Measurements from ENCODE around the gene GANAB. TPM values are rescaled to one million over a fixed set of nuclear protein-coding genes. Genes with fewer than 3 reads are reported as not detected.
A peak's percentile ranks its signal among the peaks of the same experiment; 100 is the strongest.
"Not testable (repeated sequence)": the region's sequence is repeated elsewhere in the genome, so short reads cannot be mapped to it uniquely, and the experiment has no call there.

Gene GANAB
- total RNA-seq, 4 donors from 2014 or later = 72.0 to 118 (median 91.4) TPM

DNA sequence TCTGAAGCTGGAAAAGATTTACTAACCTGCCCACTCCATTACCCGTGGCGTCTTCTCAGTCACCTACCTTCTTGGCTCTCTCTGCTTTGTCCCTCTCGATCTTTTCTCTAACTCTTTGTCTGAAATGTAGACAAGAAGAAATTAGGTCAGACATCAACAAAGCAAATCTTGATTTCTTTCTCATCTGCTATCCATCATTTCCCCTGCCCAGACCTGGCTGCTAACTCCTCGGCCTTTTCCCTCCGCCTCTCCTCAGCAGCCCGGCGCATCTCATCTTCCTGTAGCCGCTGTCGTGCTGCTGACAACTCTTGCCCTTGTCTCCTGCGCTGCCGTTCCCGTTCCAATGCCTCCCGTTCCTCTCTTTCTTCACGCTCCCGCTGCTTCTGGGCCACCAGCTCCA lies 31.3 kb upstream of the GANAB start:
- WGBS, 2 donors = 77% methylated on average over 15 of the region's 15 CpGs

DNA sequence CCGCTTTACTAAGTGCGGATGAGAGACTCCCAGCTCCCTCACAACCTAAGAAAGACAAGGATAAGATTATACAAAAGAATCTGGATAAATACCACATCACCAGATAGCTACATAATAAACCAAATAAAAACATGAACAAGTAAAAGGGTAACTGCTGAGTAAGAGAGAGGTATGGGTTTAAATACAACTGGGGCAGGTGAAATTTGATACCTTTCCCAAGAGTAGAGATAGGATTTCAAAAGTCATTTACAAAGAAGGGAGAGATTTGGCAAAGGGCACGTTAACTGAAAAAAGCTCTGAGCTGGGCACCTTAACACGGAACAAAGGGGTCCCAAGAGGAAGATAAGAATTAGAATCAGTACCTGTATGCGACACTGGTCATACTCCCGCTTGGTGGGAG lies 30.7 kb upstream of the GANAB start:
- no peak overlapping the region for H3K4me3 ChIP-seq (ENCODE audit: low read depth, poor library complexity, severe bottlenecking)
- 75 to 82% methylated on average over 6 of the region's 6 CpGs for WGBS, 2 donors
- TF ChIP-seq POLR2A (IDR thresholded peaks at IDR 0.05) = no peak
- TF ChIP-seq, protein P1, sequence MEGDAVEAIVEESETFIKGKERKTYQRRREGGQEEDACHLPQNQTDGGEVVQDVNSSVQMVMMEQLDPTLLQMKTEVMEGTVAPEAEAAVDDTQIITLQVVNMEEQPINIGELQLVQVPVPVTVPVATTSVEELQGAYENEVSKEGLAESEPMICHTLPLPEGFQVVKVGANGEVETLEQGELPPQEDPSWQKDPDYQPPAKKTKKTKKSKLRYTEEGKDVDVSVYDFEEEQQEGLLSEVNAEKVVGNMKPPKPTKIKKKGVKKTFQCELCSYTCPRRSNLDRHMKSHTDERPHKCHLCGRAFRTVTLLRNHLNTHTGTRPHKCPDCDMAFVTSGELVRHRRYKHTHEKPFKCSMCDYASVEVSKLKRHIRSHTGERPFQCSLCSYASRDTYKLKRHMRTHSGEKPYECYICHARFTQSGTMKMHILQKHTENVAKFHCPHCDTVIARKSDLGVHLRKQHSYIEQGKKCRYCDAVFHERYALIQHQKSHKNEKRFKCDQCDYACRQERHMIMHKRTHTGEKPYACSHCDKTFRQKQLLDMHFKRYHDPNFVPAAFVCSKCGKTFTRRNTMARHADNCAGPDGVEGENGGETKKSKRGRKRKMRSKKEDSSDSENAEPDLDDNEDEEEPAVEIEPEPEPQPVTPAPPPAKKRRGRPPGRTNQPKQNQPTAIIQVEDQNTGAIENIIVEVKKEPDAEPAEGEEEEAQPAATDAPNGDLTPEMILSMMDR (IDR thresholded peaks at IDR 0.05) = no peak
- DNase-seq (ENCODE audit: low spot score in 2 of 2) = no peak
- intact Hi-C loops (cut with DNase I; ENCODE audit: low total_unique reads) = no loop called here

More for the DNA sequence above, 31.3 kb upstream of the GANAB start:
- DNase-seq (ENCODE audit: low spot score in 2 of 2) = no peak
- intact Hi-C loops (cut with DNase I; ENCODE audit: low total_unique reads) = no loop called here
- H3K4me3 ChIP-seq (ENCODE audit: low read depth, poor library complexity, severe bottlenecking) = no peak overlapping the region
- TF ChIP-seq, protein P1 (IDR thresholded peaks at IDR 0.05) = no peak
- TF ChIP-seq POLR2A (IDR thresholded peaks at IDR 0.05) = no peak

DNA sequence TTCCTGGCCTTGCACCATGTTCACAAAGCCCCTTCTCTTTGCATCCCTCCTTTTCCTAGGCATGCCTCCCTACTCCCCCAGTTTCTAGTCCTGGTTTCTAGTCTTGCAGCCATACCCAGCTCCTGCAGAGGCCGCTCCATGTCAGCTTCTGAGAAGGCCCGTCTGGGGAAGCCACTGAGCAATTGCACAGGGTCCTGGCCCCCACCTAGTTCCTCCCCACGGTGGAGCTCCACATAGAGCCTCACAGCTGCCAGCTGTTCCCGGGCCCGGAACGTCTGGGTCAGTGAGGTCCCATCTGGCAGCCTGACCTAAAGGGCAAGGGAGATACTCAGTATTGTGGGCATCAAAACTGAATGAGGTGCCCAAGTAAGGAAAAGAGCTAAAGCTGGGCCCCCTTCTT lies 30.3 kb upstream of the GANAB start:
- TF ChIP-seq, protein P1 (IDR thresholded peaks at IDR 0.05) = no peak
- TF ChIP-seq POLR2A (IDR thresholded peaks at IDR 0.05) = no peak
- no peak overlapping the region for H3K4me3 ChIP-seq (ENCODE audit: low read depth, poor library complexity, severe bottlenecking)
- WGBS, 2 donors = 53 to 56% methylated on average over 6 of the region's 6 CpGs
- intact Hi-C loops (cut with DNase I; ENCODE audit: low total_unique reads) = no loop called here
- no peak for DNase-seq (ENCODE audit: low spot score in 2 of 2)

DNA sequence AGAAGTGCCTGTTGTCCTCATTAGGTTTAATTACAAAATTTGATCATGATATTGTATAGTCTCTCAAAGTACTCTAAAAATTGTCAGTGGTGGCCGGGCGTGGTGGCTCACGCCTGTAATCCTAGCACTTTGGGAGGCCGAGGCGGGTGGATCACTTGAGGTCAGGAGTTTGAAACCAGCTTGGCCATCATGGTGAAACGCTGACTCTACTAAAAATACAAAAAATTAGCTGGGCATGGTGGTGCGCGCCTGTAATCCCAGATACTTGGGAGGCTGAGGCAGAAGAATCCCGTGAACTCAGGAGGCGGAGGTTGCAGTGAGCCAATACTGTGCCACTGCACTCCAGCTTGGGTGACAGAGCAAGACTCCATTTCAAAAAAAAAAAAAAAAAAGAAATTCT lies 29.0 kb upstream of the GANAB start:
- WGBS, 2 donors = 95 to 97% methylated on average over 10 of the region's 10 CpGs
- DNase-seq (ENCODE audit: low spot score in 2 of 2); intact Hi-C loops (cut with DNase I; ENCODE audit: low total_unique reads); H3K4me3 ChIP-seq (ENCODE audit: low read depth, poor library complexity, severe bottlenecking): not testable (repeated sequence)

DNA sequence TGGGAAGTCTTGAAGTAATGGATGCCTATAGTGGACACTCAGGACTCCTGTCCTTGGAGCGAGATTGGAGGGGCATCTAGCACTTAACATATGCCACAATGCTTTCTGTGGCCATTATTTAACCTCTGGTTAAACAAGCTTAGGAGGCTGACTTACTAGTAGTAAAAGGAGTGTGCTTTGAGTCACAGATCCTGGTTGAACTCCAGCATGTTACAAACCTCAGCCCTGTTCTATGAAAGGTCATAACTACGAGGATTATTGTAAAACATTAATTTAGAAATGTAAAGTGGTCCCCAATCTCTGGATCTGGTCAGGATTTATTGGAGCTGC lies 26.7 kb upstream of the GANAB start:
- DNase-seq (ENCODE audit: low spot score in 2 of 2) = no peak
- 72 to 73% methylated on average over 2 of the region's 2 CpGs for WGBS, 2 donors
- TF ChIP-seq, protein P1 (IDR thresholded peaks at IDR 0.05) = no peak
- no peak for TF ChIP-seq POLR2A (IDR thresholded peaks at IDR 0.05)
- intact Hi-C loops (cut with DNase I; ENCODE audit: low total_unique reads) = no loop called here
- no peak overlapping the region for H3K4me3 ChIP-seq (ENCODE audit: low read depth, poor library complexity, severe bottlenecking)

DNA sequence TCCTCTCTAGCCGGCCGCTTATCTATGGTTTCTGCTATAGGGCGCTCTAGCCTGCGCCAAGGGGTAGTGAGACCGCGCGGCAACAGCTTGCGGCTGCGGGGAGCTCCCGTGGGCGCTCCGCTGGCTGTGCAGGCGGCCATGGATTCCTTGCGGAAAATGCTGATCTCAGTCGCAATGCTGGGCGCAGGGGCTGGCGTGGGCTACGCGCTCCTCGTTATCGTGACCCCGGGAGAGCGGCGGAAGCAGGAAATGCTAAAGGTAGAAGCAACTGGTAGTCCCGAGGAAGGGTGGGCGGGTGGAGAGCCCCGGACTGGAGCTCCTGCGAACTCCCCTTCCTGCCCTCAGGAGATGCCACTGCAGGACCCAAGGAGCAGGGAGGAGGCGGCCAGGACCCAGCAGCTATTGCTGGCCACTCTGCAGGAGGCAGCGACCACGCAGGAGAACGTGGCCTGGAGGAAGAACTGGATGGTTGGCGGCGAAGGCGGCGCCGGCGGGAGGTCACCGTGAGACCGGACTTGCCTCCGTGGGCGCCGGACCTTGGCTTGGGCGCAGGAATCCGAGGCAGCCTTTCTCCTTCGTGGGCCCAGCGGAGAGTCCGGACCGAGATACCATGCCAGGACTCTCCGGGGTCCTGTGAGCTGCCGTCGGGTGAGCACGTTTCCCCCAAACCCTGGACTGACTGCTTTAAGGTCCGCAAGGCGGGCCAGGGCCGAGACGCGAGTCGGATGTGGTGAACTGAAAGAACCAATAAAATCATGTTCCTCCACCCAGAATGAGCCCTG lies 25.4 kb upstream of the GANAB start, which contains the start of the genes LBHD1 and UQCC3:
Gene LBHD1 (minus strand): TSS at position 660 of the 782 bp plus-strand sequence. CDS start 2,236 bp downstream, outside the sequence.
Gene UQCC3 (plus strand): TSS at position 66 of the 782 bp plus-strand sequence. CDS start 73 bp downstream, at position 139.
- intact Hi-C loops (cut with DNase I; ENCODE audit: low total_unique reads) = no loop called here
- peak within 1 kb of the TSS; percentile 90 for H3K4me3 ChIP-seq (ENCODE audit: low read depth, poor library complexity, severe bottlenecking)
- 0 to 1% methylated on average over 46 to 47 of the region's 59 CpGs for WGBS, 2 donors
- peak; percentile 65 to 95 for DNase-seq (ENCODE audit: low spot score in 2 of 2)
- TF ChIP-seq, protein P1 (IDR thresholded peaks at IDR 0.05) = no peak
- TF ChIP-seq POLR2A (IDR thresholded peaks at IDR 0.05) = no peak
